Dendritic cell treated with granulocyte-macrophage colony-stimulating factor and Interleukin-4, amounts not matched to agents 40 ng/mL and 50 ng/mL, for 4 days (primary cell): ENCODE measurements around the gene DNAAF9.
A peak's percentile ranks its signal among the peaks of the same experiment; 100 is the strongest.

Experiments used
- H3K27ac Mint-ChIP-seq: one replicate; pipeline ENCODE4 v1.8.0; 2022; ENCODE audit warnings: mild to moderate bottlenecking, mixed read lengths
- H3K27me3 Mint-ChIP-seq: one replicate; pipeline ENCODE4 v1.8.0; 2022; ENCODE audit warnings: mild to moderate bottlenecking, mixed read lengths
- H3K36me3 Mint-ChIP-seq: one replicate; pipeline ENCODE4 v1.8.0; 2022; ENCODE audit warnings: low read depth, mixed read lengths
- H3K4me1 Mint-ChIP-seq: one replicate; pipeline ENCODE4 v1.8.0; 2022; ENCODE audit warnings: low read depth, mixed read lengths
- H3K4me3 Mint-ChIP-seq: one replicate; pipeline ENCODE4 v1.8.0; 2022; ENCODE audit warnings: mild to moderate bottlenecking, moderate library complexity, mixed read lengths
- H3K9me3 Mint-ChIP-seq: one replicate; pipeline ENCODE4 v1.8.0; 2022; ENCODE audit warnings: mixed read lengths
- intact Hi-C: fragments of 100-400 bp; cut with micrococcal nuclease; formaldehyde crosslinking; loops from one replicate; pipeline ENCODE4 v1.15.0; 2022

Gene DNAAF9

DNA sequence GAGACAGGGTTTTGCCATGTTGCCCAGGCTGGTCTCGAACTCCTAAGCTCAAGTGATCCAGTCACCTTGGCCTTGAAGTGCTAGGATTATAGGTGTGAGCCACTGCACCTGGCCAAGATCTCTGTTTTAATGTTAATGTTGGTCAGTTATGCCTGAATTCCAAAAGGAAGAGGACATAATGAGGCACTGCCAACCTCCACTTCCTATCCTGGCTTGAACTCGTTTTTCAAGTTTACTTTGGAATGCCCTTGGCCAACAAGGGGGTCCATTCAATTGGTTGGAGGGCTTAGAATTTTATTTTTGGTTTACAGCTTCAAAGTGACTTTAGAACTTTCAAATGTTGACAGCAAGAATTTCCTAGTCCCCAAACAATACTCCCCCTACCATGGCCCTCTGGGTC is 29.8 kb downstream of the DNAAF9 start:
- H3K4me3 Mint-ChIP-seq: no peak overlapping the region
- H3K27me3 Mint-ChIP-seq: no peaks in the 10 kb centered on the region
- peaks cover 25% of the 10 kb centered on the region for H3K4me1 Mint-ChIP-seq
- H3K27ac Mint-ChIP-seq: no peak overlapping the region
- intact Hi-C loops: no loop called here
- peaks cover 99% of the 10 kb centered on the region for H3K36me3 Mint-ChIP-seq
- H3K9me3 Mint-ChIP-seq: no peaks in the 10 kb centered on the region

DNA sequence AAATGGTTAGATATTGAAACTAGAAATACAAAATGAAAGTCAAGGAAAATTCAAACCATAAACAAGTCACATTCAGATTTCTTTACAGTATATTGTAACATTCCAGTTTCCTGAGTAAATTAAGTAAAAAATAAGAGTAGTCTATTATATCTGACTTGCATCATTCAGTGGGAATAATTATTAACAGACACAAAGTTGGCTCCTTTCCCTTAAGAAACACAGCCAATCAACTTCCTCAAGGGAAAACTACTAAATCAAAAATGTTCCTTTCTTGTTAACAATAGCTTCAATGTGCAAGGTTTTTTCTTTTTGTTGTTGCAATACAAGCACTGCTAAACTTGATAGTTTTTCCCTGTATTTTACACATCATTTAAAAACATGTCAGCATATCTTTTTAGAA is 33.2 kb downstream of the DNAAF9 start:
- no peak overlapping the region for H3K27ac Mint-ChIP-seq
- H3K4me3 Mint-ChIP-seq: no peak overlapping the region
- intact Hi-C loops: no loop called here
- H3K9me3 Mint-ChIP-seq: no peaks in the 10 kb centered on the region
- peaks cover 38% of the 10 kb centered on the region for H3K4me1 Mint-ChIP-seq
- peaks cover 100% of the 10 kb centered on the region for H3K36me3 Mint-ChIP-seq
- no peaks in the 10 kb centered on the region for H3K27me3 Mint-ChIP-seq

DNA sequence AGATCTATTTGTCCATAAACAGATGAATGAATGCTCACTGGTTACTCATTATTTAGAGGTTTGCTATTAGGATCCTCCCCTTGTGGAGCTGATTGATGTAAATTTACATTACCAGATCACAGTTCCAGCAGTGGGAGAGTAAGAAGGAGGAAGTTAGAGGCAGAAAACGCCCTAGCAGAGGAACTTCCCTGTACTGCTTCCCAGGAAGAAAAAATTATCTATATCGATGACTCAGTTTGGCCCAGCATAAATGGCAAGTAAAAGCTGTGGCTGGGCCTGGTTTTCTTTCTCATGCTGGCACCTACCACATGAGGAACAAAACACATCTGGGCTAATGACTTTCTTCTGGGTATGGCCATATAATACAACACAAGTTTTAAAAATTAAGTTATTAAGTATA is 35.7 kb downstream of the DNAAF9 start:
- Mint-ChIP-seq H3K4me1 (peaks cover 25% of the 10 kb centered on the region), H3K36me3 (peaks cover 99% of the 10 kb centered on the region), H3K27me3 (no peaks in the 10 kb centered on the region), H3K9me3 (no peaks in the 10 kb centered on the region), H3K4me3 (no peak overlapping the region), H3K27ac (peak overlapping the region; percentile 26)
- intact Hi-C loops: no loop called here

DNA sequence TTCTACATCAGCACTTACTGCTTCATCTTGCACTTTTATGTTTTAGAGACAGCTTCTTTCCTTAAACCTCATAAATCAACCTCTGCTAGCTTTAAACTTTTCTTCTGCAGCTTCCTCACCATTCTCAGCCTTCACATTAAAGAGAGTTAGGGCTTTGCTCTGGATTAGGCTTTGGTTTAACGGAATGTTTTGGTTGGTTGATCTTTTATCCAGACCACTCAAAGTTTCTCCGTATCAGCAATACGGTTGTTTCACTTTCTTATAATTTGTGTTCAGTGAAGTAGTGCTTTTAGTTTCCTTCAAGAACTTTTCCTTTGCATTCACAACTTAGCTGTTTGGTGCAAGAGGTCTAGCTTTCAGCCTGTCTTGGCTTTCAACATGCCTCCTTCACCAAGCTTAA is 40.4 kb downstream of the DNAAF9 start:
- intact Hi-C loops: no loop called here
- Mint-ChIP-seq H3K27ac (no peak overlapping the region), H3K4me1 (peaks cover 8% of the 10 kb centered on the region), H3K27me3 (no peaks in the 10 kb centered on the region), H3K36me3 (peaks cover 96% of the 10 kb centered on the region), H3K4me3 (no peak overlapping the region), H3K9me3 (no peaks in the 10 kb centered on the region)

DNA sequence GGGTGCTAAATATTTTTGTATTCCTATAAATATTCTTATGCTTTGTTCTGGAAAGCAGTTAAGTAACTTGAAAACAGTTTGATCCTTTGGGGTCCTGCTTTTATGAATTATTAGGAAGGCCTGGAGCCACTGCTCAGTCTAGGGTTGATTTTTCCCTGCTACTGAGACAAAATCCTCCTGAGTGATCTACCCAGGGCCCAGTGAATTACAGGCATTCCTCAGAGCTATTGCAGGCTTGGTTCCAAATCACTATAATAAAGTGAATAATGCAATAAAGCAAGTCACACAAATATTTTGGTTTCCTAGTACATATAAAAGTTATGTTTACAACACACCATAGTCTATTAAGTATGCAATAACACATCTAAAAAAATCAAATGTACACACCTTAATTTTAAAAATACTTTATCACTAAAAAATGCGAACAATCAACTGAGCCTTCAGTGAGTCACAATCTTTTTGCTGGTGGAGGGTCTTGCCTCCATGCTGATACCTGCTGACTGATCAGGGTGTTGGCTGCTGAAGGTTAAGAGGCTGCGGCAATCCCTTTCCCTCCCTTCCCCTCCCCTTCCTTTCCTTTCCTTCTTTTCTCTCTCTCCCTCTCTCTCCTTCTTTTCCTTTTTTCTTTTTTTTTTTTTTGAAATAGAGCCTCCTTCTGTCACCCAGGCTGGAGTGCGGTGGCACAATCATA is 43.0 kb downstream of the DNAAF9 start:
- Mint-ChIP-seq H3K9me3 (no peaks in the 10 kb centered on the region), H3K27ac (no peak overlapping the region), H3K27me3 (no peaks in the 10 kb centered on the region), H3K4me1 (no peaks in the 10 kb centered on the region), H3K36me3 (peaks cover 95% of the 10 kb centered on the region), H3K4me3 (no peak overlapping the region)
- intact Hi-C loops: no loop called here

DNA sequence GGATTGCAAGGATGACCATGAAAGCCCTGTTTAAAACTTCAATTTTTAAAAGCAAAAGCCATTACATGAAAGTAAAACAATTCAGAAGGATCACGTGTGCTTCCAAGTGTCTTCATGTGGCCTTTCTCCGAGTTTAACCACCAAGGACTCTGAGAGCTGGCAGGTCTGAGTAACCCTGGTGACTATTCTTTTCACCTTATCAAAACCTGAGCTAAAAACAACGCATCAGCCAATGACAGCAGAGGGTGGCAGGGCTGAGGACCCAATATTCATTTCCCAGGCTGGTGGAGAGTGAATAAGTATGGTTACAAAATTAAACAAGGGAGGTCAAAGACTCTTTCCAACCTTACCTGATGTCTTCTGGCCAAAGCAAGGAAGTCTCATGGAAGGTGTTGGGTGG is 46.7 kb downstream of the DNAAF9 start:
- H3K36me3 Mint-ChIP-seq: peaks cover 90% of the 10 kb centered on the region
- no peak overlapping the region for H3K4me3 Mint-ChIP-seq
- intact Hi-C loops: no loop called here
- H3K4me1 Mint-ChIP-seq: no peaks in the 10 kb centered on the region
- no peak overlapping the region for H3K27ac Mint-ChIP-seq
- H3K9me3 Mint-ChIP-seq: no peaks in the 10 kb centered on the region
- no peaks in the 10 kb centered on the region for H3K27me3 Mint-ChIP-seq

DNA sequence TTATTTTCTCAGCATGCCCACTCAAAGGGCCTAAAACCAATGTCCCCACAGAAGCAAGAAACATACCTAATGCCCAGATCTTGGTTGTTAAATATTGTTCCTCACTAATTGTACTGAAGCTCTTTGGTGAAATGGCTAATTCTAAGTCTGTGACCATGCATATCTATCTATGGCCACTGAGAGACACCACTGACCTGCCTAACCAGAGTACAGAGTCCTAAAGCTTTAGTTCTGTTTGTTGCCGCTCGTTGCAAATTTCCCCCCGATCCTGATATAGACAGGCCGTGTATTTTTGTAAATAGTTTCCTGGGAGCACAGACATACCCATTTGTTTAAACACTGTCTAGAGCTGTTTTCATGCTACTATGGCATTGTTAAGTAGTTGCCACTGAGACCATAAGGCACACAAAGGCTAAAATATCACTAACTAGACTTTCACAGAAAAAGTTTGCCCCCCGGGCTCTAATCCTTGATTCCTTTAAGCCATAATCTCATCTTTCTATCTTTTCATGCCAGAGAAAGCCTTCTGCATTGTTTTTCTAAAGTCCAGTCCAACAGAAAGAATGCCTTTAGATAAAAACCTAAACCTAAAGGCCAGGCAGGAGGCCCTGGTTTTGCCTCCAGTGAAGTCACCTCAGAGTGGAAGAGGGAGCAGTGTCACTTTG is 48.7 kb downstream of the DNAAF9 start:
- H3K9me3 Mint-ChIP-seq: no peaks in the 10 kb centered on the region
- intact Hi-C loops: no loop called here
- H3K27ac Mint-ChIP-seq: no peak overlapping the region
- no peak overlapping the region for H3K4me3 Mint-ChIP-seq
- H3K27me3 Mint-ChIP-seq: no peaks in the 10 kb centered on the region
- no peaks in the 10 kb centered on the region for H3K4me1 Mint-ChIP-seq
- peaks cover 84% of the 10 kb centered on the region for H3K36me3 Mint-ChIP-seq
